ENCODE results near the gene IFT43.

DNA sequence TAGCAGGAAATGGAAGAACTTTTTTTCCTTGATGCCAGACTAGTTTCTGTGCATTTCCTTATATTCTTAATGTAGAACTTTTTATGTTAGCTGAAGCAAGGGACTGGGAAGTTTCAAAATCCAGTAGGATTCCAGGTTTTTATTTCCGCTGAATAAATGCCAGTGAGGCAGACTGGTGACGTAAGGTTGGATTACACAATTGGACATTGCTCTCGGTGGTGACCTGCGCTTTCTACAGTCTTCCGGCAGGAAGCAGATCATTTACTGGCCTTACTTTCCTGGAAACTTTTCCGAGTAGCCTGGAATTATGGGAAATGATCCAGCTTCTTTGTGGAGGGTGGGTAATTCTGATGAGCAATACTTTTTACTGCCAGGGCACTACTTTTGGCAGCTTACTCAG is 3.6 kb downstream of the IFT43 start:
- TF ChIP-seq, protein P1, sequence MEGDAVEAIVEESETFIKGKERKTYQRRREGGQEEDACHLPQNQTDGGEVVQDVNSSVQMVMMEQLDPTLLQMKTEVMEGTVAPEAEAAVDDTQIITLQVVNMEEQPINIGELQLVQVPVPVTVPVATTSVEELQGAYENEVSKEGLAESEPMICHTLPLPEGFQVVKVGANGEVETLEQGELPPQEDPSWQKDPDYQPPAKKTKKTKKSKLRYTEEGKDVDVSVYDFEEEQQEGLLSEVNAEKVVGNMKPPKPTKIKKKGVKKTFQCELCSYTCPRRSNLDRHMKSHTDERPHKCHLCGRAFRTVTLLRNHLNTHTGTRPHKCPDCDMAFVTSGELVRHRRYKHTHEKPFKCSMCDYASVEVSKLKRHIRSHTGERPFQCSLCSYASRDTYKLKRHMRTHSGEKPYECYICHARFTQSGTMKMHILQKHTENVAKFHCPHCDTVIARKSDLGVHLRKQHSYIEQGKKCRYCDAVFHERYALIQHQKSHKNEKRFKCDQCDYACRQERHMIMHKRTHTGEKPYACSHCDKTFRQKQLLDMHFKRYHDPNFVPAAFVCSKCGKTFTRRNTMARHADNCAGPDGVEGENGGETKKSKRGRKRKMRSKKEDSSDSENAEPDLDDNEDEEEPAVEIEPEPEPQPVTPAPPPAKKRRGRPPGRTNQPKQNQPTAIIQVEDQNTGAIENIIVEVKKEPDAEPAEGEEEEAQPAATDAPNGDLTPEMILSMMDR (IDR thresholded peaks at IDR 0.05): no peak
- no peak for TF ChIP-seq POLR2A (IDR thresholded peaks at IDR 0.05)
- peak in 2 of 3 donors; percentile 50 to 82 for TF ChIP-seq POLR2AphosphoS5 (IDR thresholded peaks at IDR 0.05)

All from breast epithelium (tissue), 3 donors.